HG03103 (cell line): ENCODE data around the gene OR52D1.

ENCODE experiments used
- ATAC-seq: cut with Tn5 transposase; IDR thresholded peaks from one replicate; pipeline ENCODE4 v1.9.1; 2021; ENCODE audit warnings: low read depth; ENCODE audit not compliant: unreplicated experiment

The OR52D1 gene

GRCh38 chr11:5488385-5488784 is at the start of gene OR52D1:
OR52D1 (plus strand) TSS chr11:5488685; CDS start chr11:5488707, 22 bp downstream.
- ATAC-seq, result no peak

GRCh38 chr11:5441414-5441813 is 47.1 kb upstream of the OR52D1 start, which contains the start of gene OR51I1:
OR51I1 (minus strand) TSS chr11:5441514; CDS start chr11:5441514, 0 bp downstream.
- no peak for ATAC-seq

- no peak for ATAC-seq
These were observed 44.6 kb upstream of the OR52D1 start for GRCh38 chr11:5443835-5444393.

DNA sequence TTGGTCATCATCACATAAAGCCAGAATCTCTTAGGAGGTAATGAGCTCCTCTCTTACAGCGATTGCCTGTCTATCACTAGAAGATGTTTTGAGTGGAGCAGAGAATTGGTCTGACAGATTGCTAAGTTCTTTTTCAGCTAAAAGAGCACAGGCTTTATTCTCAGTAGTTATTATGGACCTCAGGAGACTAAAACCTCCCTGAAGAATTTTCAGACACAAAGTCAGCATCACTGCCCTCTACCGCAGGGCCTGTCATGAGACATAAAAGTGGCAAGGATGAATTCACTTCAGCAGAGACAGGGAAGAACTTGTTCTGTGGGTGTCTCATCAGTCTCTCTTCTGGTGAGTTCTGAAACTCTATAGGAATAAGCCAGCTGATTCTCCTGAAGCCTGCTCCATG is 39.5 kb upstream of the OR52D1 start, which contains the start of gene OR51I2:
OR51I2 (plus strand) TSS at position 301 of the 400 bp plus-strand sequence. CDS start 4,166 bp downstream, outside the sequence.
- no peak for ATAC-seq

GRCh38 chr11:5449432-5449831 is 39.1 kb upstream of the OR52D1 start:
- no peak for ATAC-seq

DNA sequence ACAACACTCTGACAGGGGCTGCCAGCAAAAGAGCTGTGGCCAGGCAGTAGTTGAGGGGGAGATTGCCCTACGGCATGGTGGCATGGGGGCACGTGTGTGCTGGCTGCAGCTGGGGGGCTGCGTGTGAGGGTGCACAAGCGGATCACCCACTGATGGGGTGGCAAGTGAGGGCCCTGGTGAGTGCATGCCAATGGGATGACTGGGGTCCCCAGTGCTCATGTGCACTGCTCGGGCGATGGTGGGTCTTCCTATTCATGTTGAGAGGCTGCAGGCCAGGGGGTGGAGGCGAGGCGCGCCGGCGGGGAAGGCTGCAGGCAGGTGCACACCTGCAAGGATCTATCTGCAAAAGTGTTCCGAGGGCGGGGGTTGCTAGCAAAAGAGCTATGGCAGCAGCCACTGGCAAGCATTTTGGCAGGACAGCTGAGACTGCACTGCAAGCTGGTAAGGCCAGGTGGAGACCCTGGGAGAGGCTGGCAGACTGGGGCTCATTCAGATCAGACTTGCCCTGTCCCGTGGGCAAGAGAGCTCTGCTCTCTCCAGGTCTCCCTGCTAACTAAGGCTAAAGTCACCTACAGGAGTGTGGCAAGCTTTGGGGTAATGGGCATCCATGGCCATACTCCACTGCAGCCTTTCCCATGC is 27.4 kb upstream of the OR52D1 start:
- ATAC-seq, result no peak

- no peak for ATAC-seq
These were observed 21.0 kb upstream of the OR52D1 start for GRCh38 chr11:5467527-5467926.

DNA sequence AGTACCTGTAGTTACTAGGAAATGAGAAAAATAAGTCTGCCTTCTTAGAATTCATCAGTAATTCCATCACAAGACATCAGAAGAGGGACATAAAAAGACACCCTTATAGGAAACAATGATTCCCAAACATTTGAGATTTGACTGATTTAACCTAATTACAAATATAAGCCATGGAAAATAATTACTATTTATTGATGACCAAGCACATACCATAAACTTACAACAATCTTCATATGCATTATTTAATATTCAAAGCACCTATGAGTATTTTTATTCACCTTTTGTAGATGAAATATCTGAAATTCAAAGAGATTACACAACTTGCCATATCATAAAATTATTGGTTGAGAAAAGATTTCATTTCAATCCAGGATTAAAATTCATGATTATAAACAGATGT is 14.6 kb upstream of the OR52D1 start:
- ATAC-seq, result no peak

- peak; percentile 94 for ATAC-seq
These were observed 12.2 kb upstream of the OR52D1 start for GRCh38 chr11:5476186-5476819.

GRCh38 chr11:5486003-5486402 is 2.5 kb upstream of the OR52D1 start:
- no peak for ATAC-seq

- ATAC-seq, result no peak
These were observed 2.1 kb upstream of the OR52D1 start for GRCh38 chr11:5486421-5486820.

DNA sequence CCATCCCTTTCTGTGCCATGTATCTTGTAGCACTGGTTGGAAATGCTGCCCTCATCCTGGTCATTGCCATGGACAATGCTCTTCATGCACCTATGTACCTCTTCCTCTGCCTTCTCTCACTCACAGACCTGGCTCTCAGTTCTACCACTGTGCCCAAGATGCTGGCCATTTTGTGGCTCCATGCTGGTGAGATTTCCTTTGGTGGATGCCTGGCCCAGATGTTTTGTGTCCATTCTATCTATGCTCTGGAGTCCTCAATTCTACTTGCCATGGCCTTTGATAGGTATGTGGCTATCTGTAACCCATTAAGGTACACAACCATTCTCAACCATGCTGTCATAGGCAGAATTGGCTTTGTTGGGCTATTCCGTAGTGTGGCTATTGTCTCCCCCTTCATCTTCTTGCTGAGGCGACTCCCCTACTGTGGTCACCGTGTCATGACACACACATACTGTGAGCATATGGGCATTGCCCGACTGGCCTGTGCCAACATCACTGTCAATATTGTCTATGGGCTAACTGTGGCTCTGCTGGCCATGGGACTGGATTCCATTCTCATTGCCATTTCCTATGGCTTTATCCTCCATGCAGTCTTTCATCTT is 414 bp downstream of the OR52D1 start:
- no peak for ATAC-seq

- ATAC-seq, result no peak
These were observed 1.3 kb downstream of the OR52D1 start for GRCh38 chr11:5489576-5490357.

GRCh38 chr11:5499671-5500070 is 11.2 kb downstream of the OR52D1 start:
- ATAC-seq, result no peak

DNA sequence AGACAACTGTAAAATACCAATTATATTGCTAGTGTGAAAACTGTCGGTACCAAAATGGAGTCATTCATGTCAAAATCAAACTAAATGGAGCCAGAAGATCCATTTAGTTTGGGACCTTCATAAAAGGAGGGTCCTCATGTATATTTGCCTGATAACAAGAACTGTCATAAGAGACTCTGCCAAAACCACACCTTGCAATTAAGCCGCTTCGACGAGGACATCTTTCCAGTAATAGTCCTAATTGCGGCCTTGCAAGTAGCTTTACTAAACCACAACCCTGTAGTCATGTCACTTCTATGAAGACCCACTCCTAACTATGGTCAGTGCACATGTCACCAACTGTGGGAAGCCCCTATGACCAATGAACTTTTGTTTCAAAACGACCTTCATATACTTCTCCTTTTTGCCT is 11.9 kb downstream of the OR52D1 start:
- no peak for ATAC-seq

DNA sequence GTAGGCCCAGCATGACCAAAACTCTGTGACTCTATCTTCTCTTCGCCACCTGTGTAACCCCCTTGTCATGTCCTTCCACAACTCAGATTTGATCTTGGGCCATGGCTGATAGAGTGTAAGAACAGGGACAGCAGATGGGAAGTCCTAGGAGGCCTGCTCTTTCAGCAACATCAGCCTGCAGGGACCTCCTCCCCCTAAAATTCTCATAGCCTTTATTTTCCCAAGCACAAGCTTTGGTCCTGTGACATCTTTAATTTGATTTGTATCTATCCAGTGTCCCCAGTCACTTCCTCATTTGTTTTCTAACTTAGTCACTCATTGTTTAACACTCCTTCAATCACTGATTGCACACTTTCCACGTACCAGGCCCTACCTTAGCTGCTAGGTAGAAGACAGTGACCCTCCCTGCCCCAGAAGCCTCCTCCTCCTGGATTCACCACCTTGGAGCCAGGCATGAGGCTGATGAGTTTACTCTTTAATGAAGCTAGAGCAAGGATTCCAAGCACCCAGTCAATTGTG is 16.0 kb downstream of the OR52D1 start:
- no peak for ATAC-seq

DNA sequence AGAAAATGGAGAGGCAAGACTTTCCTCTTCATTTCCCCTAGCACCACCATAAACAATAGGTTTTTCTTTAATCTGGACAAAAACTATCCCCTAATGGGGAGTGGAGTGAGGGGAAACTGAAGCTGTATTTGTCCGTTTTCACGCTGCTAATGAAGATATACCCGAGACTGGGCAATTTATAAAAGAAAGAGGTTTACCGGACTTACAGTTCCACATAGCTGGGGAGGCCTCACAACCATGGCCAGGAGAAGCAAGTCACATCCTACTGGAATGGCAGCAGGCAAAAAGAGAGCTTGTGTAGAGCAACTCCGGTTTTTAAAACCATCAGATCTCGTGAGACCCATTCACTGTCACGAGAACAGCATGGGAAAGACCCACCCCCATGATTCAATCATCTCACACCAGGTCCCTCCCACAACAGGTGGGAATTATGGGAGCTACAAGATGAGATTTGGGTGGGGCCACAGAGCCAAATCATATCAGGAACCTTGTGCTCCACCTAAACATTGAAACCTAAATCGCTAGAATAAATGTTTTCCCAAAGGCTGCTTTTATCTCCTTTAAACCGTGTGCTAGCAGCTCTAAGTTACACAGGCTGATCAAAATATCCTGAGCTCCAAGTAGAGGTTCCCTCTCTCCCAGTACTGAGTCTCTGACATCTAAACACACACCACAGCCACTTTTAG is 17.0 kb downstream of the OR52D1 start:
- no peak for ATAC-seq

DNA sequence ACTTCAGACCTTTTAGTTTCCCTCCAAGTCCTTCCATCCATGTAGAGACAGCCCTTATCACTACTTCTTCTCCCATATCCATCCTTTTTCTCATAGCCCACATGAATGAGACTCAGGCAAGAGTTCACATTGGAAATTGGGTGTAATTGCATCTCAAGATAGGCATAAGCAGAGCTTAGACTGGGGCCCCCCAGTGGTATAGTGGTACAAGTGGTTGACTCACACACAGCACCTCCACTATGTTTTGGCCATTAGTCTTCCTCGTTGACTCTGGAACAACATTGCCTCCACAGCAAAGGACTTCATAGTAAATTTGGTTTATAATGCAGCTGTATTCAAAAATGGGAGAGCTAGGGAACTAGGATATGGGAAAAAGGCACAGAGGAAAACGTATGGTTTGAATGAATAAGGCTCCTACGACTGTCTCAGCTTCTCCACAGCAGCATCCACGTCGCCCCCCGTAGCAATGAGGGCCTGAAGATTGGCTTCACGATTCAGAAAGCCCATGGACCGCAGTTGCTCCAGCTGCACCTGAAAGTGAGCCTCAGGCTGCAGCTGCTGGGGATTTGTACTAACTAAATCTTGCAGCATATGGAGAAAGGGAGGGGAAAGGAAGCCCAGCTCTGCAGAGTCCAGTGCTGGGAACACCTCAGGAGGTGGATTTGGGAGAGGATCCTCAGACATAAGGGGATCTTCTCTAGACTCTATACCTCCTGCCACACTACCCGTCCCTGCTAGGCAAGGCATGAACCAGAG is 18.9 kb downstream of the OR52D1 start:
- no peak for ATAC-seq

GRCh38 chr11:5507933-5508305 is 19.4 kb downstream of the OR52D1 start:
- no peak for ATAC-seq
